ENCODE data around the gene UBAP2L. TPM values are rescaled to one million over a fixed set of nuclear protein-coding genes. Genes with fewer than 3 reads are reported as not detected.

UBAP2L gene
- total RNA-seq, 1 experiment from 2014 or later, result 265 TPM

- no peak overlapping the region for H3K56ac ChIP-seq (ENCODE audit: insufficient read length, low read depth, low read length)
- H3K9ac ChIP-seq (ENCODE audit: extremely low read depth, insufficient read length, low read length), result peak overlapping the region; percentile 26
- no peak overlapping the region for H2BK12ac ChIP-seq (ENCODE audit: insufficient read length, low read depth, low read length)
- Mint-ChIP-seq H3K36me3 (ENCODE audit: insufficient read depth in 1 of 3, low read depth in 3 of 3) (peaks cover 51 to 79% (median 64%) of the 10 kb centered on the region in 3 experiments), H3K27me3 (ENCODE audit: low read depth) (no peaks in the 10 kb centered on the region), H3K4me1 (peaks cover 38 to 42% of the 10 kb centered on the region in 2 experiments), H3K9me3 (no peaks in the 10 kb centered on the region; a peak in 1 of 5 replicates), H3K27ac (peak overlapping the region in 2 of 3 experiments; percentile 28 to 78; a peak in 2 of 7 replicates), H3K4me3 (no peak overlapping the region)
- no peak overlapping the region for H2BK120ac ChIP-seq (ENCODE audit: low read depth, low read length, poor library complexity, severe bottlenecking)
- H3K79me1 ChIP-seq (ENCODE audit: insufficient read depth, low read depth, low read length, poor library complexity, severe bottlenecking), result peaks cover 9% of the 10 kb centered on the region
- H3K4me2 ChIP-seq (ENCODE audit: insufficient read depth, insufficient read length, low read length), result no peak overlapping the region
- H3K4me1 ChIP-seq (ENCODE audit: insufficient read depth, low read length), result peaks cover 5% of the 10 kb centered on the region; the same call in 1 of the 2 replicates
- no peak overlapping the region for H2BK20ac ChIP-seq (ENCODE audit: low read depth, low read length, poor library complexity, severe bottlenecking)
- no CpG with 5 or more reads among the region's 2 CpGs for WGBS (ENCODE audit: extremely low coverage, insufficient read length, low lambda C conversion rate)
- H3K23me2 ChIP-seq (ENCODE audit: insufficient read length, low read depth, low read length, poor library complexity, severe bottlenecking), result no peaks in the 10 kb centered on the region
- no peaks in the 10 kb centered on the region for H3K9me3 ChIP-seq (ENCODE audit: control insufficient read depth, low read depth, low read length)
- H3K27ac ChIP-seq (ENCODE audit: insufficient read length, low read depth, low read length), result no peak overlapping the region
- H2BK5ac ChIP-seq (ENCODE audit: insufficient read length, low read length), result no peak overlapping the region
- H3K4ac ChIP-seq (ENCODE audit: low read depth, low read length), result no peak overlapping the region
- no peak for DNase-seq
- TF ChIP-seq, protein P1, sequence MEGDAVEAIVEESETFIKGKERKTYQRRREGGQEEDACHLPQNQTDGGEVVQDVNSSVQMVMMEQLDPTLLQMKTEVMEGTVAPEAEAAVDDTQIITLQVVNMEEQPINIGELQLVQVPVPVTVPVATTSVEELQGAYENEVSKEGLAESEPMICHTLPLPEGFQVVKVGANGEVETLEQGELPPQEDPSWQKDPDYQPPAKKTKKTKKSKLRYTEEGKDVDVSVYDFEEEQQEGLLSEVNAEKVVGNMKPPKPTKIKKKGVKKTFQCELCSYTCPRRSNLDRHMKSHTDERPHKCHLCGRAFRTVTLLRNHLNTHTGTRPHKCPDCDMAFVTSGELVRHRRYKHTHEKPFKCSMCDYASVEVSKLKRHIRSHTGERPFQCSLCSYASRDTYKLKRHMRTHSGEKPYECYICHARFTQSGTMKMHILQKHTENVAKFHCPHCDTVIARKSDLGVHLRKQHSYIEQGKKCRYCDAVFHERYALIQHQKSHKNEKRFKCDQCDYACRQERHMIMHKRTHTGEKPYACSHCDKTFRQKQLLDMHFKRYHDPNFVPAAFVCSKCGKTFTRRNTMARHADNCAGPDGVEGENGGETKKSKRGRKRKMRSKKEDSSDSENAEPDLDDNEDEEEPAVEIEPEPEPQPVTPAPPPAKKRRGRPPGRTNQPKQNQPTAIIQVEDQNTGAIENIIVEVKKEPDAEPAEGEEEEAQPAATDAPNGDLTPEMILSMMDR (conservative IDR thresholded peaks at IDR 0.05), result no peak
- no peak overlapping the region for H3K23ac ChIP-seq (ENCODE audit: insufficient read length, low read depth, low read length)
- no peak overlapping the region for H3K14ac ChIP-seq (ENCODE audit: insufficient read depth, low read length)
- H2AK5ac ChIP-seq (ENCODE audit: insufficient read length, low read length), result no peak overlapping the region
- H3K18ac ChIP-seq (ENCODE audit: insufficient read length, low read depth, low read length), result no peak overlapping the region
- no peak overlapping the region for H2AFZ ChIP-seq (ENCODE audit: low read length)
- H3K79me2 ChIP-seq (ENCODE audit: insufficient read depth, low read length), result peaks cover 57% of the 10 kb centered on the region
- no peak overlapping the region for H4K91ac ChIP-seq (ENCODE audit: insufficient read length, low read depth, low read length)
- no peak overlapping the region for H4K8ac ChIP-seq (replicated peaks; ENCODE audit: insufficient read length, low read depth, low read length)
- H3T11ph ChIP-seq (ENCODE audit: low read length), result no peak overlapping the region
- no peaks in the 10 kb centered on the region for H4K20me1 ChIP-seq (ENCODE audit: control insufficient read depth, insufficient read depth, insufficient read length)
- H4K5ac ChIP-seq (ENCODE audit: insufficient read length, low read depth, low read length), result no peak overlapping the region
- H2BK15ac ChIP-seq (ENCODE audit: low read depth, low read length), result no peak overlapping the region
- H3K27me3 ChIP-seq (ENCODE audit: insufficient read depth, low read length), result no peaks in the 10 kb centered on the region
Observed at GRCh38 chr1:154176337-154176736, 44.4 kb upstream of the UBAP2L start.

All from H9 (cell line).